Activated B cell treated with CpG ODN at 0.5 μM for 24 hours (primary cell): ENCODE data around the gene DNAH14. TPM values are rescaled to one million over a fixed set of nuclear protein-coding genes. Genes with fewer than 3 reads are reported as not detected.
"Not testable (repeated sequence)": the region's sequence is repeated elsewhere in the genome, so short reads cannot be mapped to it uniquely, and the experiment has no call there.

ENCODE experiments used
- ATAC-seq: fragments of 200-7000 bp; cut with Tn5 transposase; one replicate; pipeline ENCODE4 v1.10.0; 2021; ENCODE audit warnings: low read depth, mild to moderate bottlenecking, moderate library complexity
- CTCF ChIA-PET: fragments of 350-600 bp; sonication (Branson Sonifier 250); formaldehyde crosslinking; loops from one replicate; lab custom pipeline; 2021; ENCODE audit warnings: antibody characterized with exemption; lab: Charles Lee
- POLR2A ChIA-PET: fragments of 350-600 bp; sonication (Branson Sonifier 250); formaldehyde crosslinking; loops from one replicate; lab custom pipeline; 2021; ENCODE audit warnings: antibody characterized with exemption; lab: Charles Lee
- DNase-seq: peaks from one replicate; pipeline ENCODE4 v3.0.0; 2022
- H3K27ac Mint-ChIP-seq: one replicate; pipeline ENCODE4 v1.8.0; 2020; ENCODE audit warnings: mixed read lengths
- H3K27me3 Mint-ChIP-seq: one replicate; pipeline ENCODE4 v1.8.0; 2021; ENCODE audit warnings: mixed read lengths
- H3K36me3 Mint-ChIP-seq: one replicate; pipeline ENCODE4 v1.8.0; 2021; ENCODE audit warnings: low read depth, mixed read lengths
- H3K4me1 Mint-ChIP-seq: one replicate; pipeline ENCODE4 v1.8.0; 2021; ENCODE audit warnings: mixed read lengths
- H3K4me3 Mint-ChIP-seq: one replicate; pipeline ENCODE4 v1.8.0; 2020; ENCODE audit warnings: mild to moderate bottlenecking, mixed read lengths
- H3K9me3 Mint-ChIP-seq: one replicate; pipeline ENCODE4 v1.8.0; 2020; ENCODE audit warnings: mixed read lengths
- CTCF ChIP-seq: fragments of 200-600 bp; IDR thresholded peaks from one replicate; pipeline ENCODE4 v1.8.0; 2022; ENCODE audit warnings: antibody characterized with exemption, mild to moderate bottlenecking
- intact Hi-C: fragments of 100-400 bp; cut with micrococcal nuclease; formaldehyde crosslinking; loops from one replicate; pipeline ENCODE4 v1.15.1; 2024
- total RNA-seq: library from RNA; stranded (reverse); gene quantifications from 2 replicates; pipeline ENCODE4 v1.2.3, GENCODE V29; 2022

The DNAH14 gene
- total RNA-seq, 1 donor from 2014 or later: not detected

GRCh38 chr1:225318706-225319575 lies 389.5 kb downstream of the DNAH14 start:
- Mint-ChIP-seq H3K9me3 (peaks cover 3% of the 10 kb centered on the region), H3K27ac (no peak overlapping the region), H3K27me3 (peaks cover 10% of the 10 kb centered on the region), H3K4me3 (no peak overlapping the region), H3K36me3 (no peaks in the 10 kb centered on the region), H3K4me1 (no peaks in the 10 kb centered on the region)
- ChIA-PET POLR2A (interaction anchor here (0.6 to 1.3 kb wide), 3 partner anchors 126 to 600 kb away, joined by 3 to 5 read pairs (median 4); no protein-coding TSS in a partner anchor), CTCF (interaction anchor here (0.7 to 3.4 kb wide), 12 partner anchors 9 to 668 kb away, joined by 3 to 14 read pairs (median 4); partner anchors contain the start of gene SRP9)
- ATAC-seq: peak; percentile 50
- intact Hi-C loops: loop anchor here (1.0 to 10.0 kb wide), 2 partner anchors 126 to 657 kb away; no protein-coding TSS in a partner anchor
- no peak for TF ChIP-seq CTCF
- DNase-seq: no peak

- intact Hi-C loops: loop anchor here (1.0 to 10.0 kb wide), 2 partner anchors 125 to 656 kb away; no protein-coding TSS in a partner anchor
- POLR2A ChIA-PET: interaction anchor here (1.3 kb wide), 1 partner anchor 125 kb away, joined by 4 read pairs; no protein-coding TSS in a partner anchor
These were observed 390.4 kb downstream of the DNAH14 start for GRCh38 chr1:225319871-225320270.

GRCh38 chr1:225321784-225322183 lies 392.3 kb downstream of the DNAH14 start:
- POLR2A ChIA-PET: no interaction called here
- Mint-ChIP-seq H3K36me3 (no peaks in the 10 kb centered on the region), H3K4me3 (no peak overlapping the region), H3K4me1 (no peaks in the 10 kb centered on the region), H3K27ac (no peak overlapping the region), H3K27me3 (no peaks in the 10 kb centered on the region), H3K9me3 (no peaks in the 10 kb centered on the region)
- DNase-seq: no peak
- TF ChIP-seq CTCF: no peak
- CTCF ChIA-PET: no interaction called here
- intact Hi-C loops: no loop called here
- ATAC-seq: no peak

More at GRCh38 chr1:225319871-225320270, 390.4 kb downstream of the DNAH14 start:
- no peak for TF ChIP-seq CTCF
- peaks cover 6% of the 10 kb centered on the region for H3K27me3 Mint-ChIP-seq
- ATAC-seq: no peak
- no peak overlapping the region for H3K4me3 Mint-ChIP-seq
- no peak for DNase-seq
- H3K27ac Mint-ChIP-seq: no peak overlapping the region
- CTCF ChIA-PET: interaction anchor here (0.6 to 3.4 kb wide), 11 partner anchors 12 to 667 kb away, joined by 3 to 14 read pairs (median 4); no protein-coding TSS in a partner anchor
- H3K9me3 Mint-ChIP-seq: peaks cover 2% of the 10 kb centered on the region
- no peaks in the 10 kb centered on the region for H3K36me3 Mint-ChIP-seq
- no peaks in the 10 kb centered on the region for H3K4me1 Mint-ChIP-seq

- ChIA-PET POLR2A (no interaction called here), CTCF (no interaction called here)
- no peak for DNase-seq
- Mint-ChIP-seq H3K36me3 (no peaks in the 10 kb centered on the region), H3K4me1 (no peaks in the 10 kb centered on the region), H3K9me3 (no peaks in the 10 kb centered on the region), H3K27me3 (peaks cover 4% of the 10 kb centered on the region), H3K27ac (no peak overlapping the region), H3K4me3 (no peak overlapping the region)
- intact Hi-C loops: no loop called here
- no peak for TF ChIP-seq CTCF
- no peak for ATAC-seq
These were observed 399.6 kb downstream of the DNAH14 start for GRCh38 chr1:225329041-225329440.

- POLR2A ChIA-PET, H3K4me1 Mint-ChIP-seq, ATAC-seq: not testable (repeated sequence)
These were observed 400.5 kb downstream of the DNAH14 start for GRCh38 chr1:225329996-225330395.

More at GRCh38 chr1:225329996-225330395, 400.5 kb downstream of the DNAH14 start:
- H3K4me3 Mint-ChIP-seq, CTCF ChIA-PET, H3K9me3 Mint-ChIP-seq, DNase-seq, H3K27me3 Mint-ChIP-seq, H3K36me3 Mint-ChIP-seq, H3K27ac Mint-ChIP-seq, intact Hi-C loops: not testable (repeated sequence)
